WERI-Rb-1 (cell line): ENCODE data around the gene NCS1.

Experiments used
- DNase-seq: peaks from one replicate; pipeline ENCODE4 v3.0.0-alpha.2; 2020
- H3K27ac ChIP-seq: fragments of 250-450 bp; sonication (Bioruptor Pico); 2 replicates; pipeline ENCODE4 v1.5.1; 2020; ENCODE audit warnings: mild to moderate bottlenecking, moderate library complexity
- H3K27me3 ChIP-seq: fragments of 250-450 bp; sonication (Bioruptor Pico); 2 replicates; pipeline ENCODE4 v1.5.1; 2021; ENCODE audit warnings: mild to moderate bottlenecking, low read depth, moderate library complexity; ENCODE audit not compliant: insufficient read depth, severe bottlenecking
- H3K36me3 ChIP-seq: fragments of 250-450 bp; sonication (Bioruptor Pico); 2 replicates; pipeline ENCODE4 v1.5.1; 2020; ENCODE audit warnings: mild to moderate bottlenecking, moderate library complexity
- H3K4me3 ChIP-seq: 2 replicates; pipeline ENCODE4 v1.5.1; 2011; ENCODE audit warnings: low read depth, mild to moderate bottlenecking, control low read depth, low read length
- H3K9me3 ChIP-seq: fragments of 250-450 bp; sonication (Bioruptor Pico); 2 replicates; pipeline ENCODE4 v1.5.1; 2021; ENCODE audit warnings: mild to moderate bottlenecking, moderate library complexity; ENCODE audit not compliant: severe bottlenecking
- CTCF ChIP-seq: IDR thresholded peaks from 2 replicates; pipeline ENCODE4 v1.5.1; 2011; ENCODE audit warnings: low read depth, mild to moderate bottlenecking, control low read depth, inconsistent platforms, low read length

NCS1 gene

DNA sequence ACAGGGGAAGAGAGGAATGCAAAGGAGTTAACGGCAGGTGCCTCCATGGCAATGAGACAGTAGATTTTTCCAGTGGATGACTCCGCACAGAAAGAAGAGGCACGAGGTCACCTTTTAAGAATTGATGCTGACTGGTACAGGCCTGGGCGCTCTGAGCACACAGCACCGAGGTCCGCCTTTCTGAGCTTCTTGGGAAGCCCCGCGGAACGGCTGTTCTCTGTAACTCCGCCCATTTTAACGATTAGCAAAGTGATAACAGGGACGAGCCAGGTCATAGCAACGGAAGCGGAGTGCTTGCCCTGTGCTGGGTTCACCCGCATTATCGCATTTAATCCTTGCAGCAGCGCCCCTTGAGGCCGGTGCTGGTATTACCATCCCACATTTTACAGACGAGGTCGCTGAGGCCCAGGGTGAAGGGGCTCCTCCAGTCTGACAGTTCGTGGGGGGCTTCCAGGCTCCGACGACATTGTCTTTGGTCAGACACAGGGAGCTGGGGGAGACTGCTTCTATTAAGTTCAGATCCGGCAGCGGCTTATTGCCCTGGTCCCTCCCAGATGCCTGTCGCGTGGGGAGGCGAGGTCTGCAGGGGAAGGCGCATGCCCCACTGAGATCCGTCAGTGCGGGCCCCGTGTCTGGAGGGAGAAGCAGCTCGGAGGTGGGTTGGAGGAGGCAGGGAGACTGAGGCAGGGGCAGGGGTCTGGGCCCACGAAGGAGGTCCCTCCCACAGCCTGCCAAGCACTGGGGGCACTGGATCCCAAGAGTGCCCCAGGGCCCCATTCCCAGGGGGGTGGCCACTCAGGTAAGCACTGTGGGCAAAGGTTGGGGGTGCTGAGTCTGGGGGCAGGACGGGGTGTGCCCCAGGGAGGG lies 71.0 kb downstream of the NCS1 start:
- no peak overlapping the region for H3K4me3 ChIP-seq
- H3K27me3 ChIP-seq = no peaks in the 10 kb centered on the region
- no peak overlapping the region for H3K27ac ChIP-seq
- DNase-seq = peak; percentile 92
- peak; percentile 92 for TF ChIP-seq CTCF
- H3K36me3 ChIP-seq = peaks cover 4% of the 10 kb centered on the region
- H3K9me3 ChIP-seq = no peaks in the 10 kb centered on the region

DNA sequence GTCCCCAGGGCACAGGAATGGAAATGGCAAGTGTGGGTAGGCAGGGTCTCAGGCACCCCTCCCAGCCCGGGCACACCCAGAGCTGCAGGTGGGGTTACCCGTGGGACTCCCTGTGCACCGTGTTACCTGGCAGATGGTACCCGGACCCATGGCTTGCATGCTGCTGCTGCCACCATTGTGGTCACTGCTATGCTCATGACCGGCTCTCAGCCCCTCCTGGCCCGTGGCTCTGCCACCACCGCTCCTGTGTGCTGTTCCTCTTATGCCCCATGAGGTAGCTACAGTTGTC lies 71.6 kb downstream of the NCS1 start:
- H3K9me3 ChIP-seq = no peaks in the 10 kb centered on the region
- DNase-seq = no peak
- no peak for TF ChIP-seq CTCF
- no peaks in the 10 kb centered on the region for H3K36me3 ChIP-seq
- H3K27ac ChIP-seq = no peak overlapping the region
- no peaks in the 10 kb centered on the region for H3K27me3 ChIP-seq
- no peak overlapping the region for H3K4me3 ChIP-seq

- Histone ChIP-seq H3K27ac (no peak overlapping the region), H3K4me3 (no peak overlapping the region), H3K9me3 (no peaks in the 10 kb centered on the region), H3K27me3 (no peaks in the 10 kb centered on the region), H3K36me3 (no peaks in the 10 kb centered on the region)
- TF ChIP-seq CTCF = no peak
- no peak for DNase-seq
These were observed 72.5 kb downstream of the NCS1 start for GRCh38 chr9:130244548-130245165.

GRCh38 chr9:130245474-130245873 lies 73.3 kb downstream of the NCS1 start:
- Histone ChIP-seq H3K27ac (no peak overlapping the region), H3K36me3 (no peaks in the 10 kb centered on the region), H3K4me3 (no peak overlapping the region), H3K27me3 (no peaks in the 10 kb centered on the region), H3K9me3 (no peaks in the 10 kb centered on the region)
- TF ChIP-seq CTCF = no peak
- DNase-seq = no peak

DNA sequence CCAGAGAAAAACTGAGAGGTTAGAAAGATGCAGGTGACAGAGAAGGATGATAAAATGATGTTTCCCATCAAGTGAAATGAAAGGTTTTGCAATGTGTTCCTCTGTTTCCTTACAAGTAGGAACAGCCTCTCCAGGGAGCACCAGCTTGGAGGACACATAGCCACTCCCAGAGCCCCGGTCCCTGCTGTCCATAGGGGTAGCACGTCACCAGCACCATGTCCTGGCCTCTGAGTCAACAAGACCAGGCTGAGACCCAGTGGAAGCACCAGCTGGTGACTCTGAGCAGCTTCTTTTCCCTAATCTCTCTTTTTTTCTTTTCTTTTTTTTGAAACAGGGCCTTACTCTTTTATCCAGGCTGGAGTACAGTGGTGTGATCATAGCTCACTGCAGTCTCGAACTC lies 73.9 kb downstream of the NCS1 start:
- Histone ChIP-seq H3K9me3 (no peaks in the 10 kb centered on the region), H3K36me3 (no peaks in the 10 kb centered on the region), H3K27me3 (no peaks in the 10 kb centered on the region), H3K27ac (no peak overlapping the region), H3K4me3 (no peak overlapping the region)
- DNase-seq = no peak
- no peak for TF ChIP-seq CTCF
